GM20000 (cell line): ENCODE results near the gene HMMR.

Experiments
- DNase-seq: peaks from one replicate; pipeline ENCODE4 v3.0.0; 2012; ENCODE audit warnings: low spot score
- CTCF ChIP-seq: IDR thresholded peaks from 2 replicates; pipeline ENCODE4 v1.5.1; 2012; ENCODE audit warnings: mild to moderate bottlenecking, control low read depth; ENCODE audit errors: extremely low read depth, missing control alignments

HMMR gene

GRCh38 chr5:163478982-163479271 is 18.5 kb downstream of the HMMR start:
- DNase-seq: no peak
- no peak for TF ChIP-seq CTCF

DNA sequence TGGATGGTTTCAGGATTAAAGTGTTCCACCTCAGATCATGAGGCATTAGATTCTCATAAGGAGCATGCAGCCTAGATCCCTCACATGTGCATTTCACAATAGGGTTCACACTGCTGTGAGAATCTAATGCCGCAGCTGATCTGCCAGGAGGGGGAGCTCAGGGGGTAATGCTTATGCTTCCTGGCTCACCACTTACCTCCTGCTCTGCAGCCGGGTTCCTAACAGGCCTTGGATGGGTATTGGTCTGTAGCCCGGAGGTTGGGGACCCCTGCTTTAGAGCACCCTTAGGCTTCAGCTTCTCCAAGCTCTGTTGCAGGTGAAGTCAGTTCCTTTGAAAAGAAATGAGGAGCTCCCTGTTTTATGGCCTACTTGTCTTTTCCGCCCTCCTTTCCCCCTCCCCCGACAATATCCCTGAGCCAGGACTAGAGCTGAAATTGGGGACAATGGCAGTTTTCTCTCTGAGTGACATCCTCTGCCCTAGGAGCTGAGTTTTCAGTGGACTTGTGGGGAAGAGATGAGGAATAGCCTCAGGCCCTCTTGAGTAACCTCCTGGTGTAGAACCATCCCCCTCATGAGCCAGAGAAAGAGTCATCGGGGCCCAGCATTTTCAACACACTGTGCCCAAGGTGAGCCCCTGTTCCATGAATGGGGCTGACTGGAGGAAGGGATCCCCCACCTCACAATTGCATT is 28.8 kb downstream of the HMMR start:
- TF ChIP-seq CTCF: no peak

GRCh38 chr5:163489745-163490075 is 29.3 kb downstream of the HMMR start:
- DNase-seq: no peak
- TF ChIP-seq CTCF: no peak

More for the DNA sequence above, 28.8 kb downstream of the HMMR start:
- no peak for DNase-seq

DNA sequence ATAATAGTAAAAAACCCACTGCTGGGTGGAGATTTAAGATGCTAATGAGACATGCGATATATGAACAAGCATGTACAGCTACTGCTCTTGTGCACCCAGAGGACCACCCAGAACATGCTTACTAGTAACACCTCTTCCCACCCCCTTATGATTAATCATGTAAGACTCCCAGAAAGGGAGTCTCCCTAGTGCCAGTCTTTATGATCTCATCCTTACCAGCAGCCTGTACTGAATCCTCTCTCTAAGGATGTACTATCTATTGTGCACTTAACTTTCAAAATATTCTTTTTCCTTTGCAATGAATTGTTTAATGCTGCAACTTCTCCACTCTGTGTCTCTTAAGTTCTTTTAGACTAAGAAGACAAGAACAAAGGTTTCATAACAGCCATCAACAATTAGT is 35.9 kb downstream of the HMMR start:
- no peak for DNase-seq

GRCh38 chr5:163497315-163497714 is 36.9 kb downstream of the HMMR start:
- no peak for DNase-seq
- no peak for TF ChIP-seq CTCF

More for the DNA sequence above, 35.9 kb downstream of the HMMR start:
- TF ChIP-seq CTCF: no peak

GRCh38 chr5:163498886-163499285 is 38.5 kb downstream of the HMMR start:
- no peak for DNase-seq
- TF ChIP-seq CTCF: no peak

GRCh38 chr5:163502521-163502920 is 42.1 kb downstream of the HMMR start:
- no peak for TF ChIP-seq CTCF
- DNase-seq: no peak
